Activated naive CD4-positive, alpha-beta T cell treated with anti-CD3 and anti-CD28 coated beads, Interleukin-2, amount 10 ng/mL, durations not matched to agents 7 days and 5 days (primary cell): ENCODE measurements around the gene CCR3.
A peak's percentile ranks its signal among the peaks of the same experiment; 100 is the strongest.
"Not testable (repeated sequence)": the region's sequence is repeated elsewhere in the genome, so short reads cannot be mapped to it uniquely, and the experiment has no call there.

Experiments used
- CTCF ChIA-PET: fragments of 350-600 bp; sonication (Branson Sonifier 250); formaldehyde crosslinking; loops from one replicate; lab custom pipeline; 2021; ENCODE audit warnings: antibody characterized with exemption; lab: Charles Lee
- DNase-seq: peaks from one replicate; pipeline ENCODE4 v3.0.0-alpha.2; 2020
- H3K27ac Mint-ChIP-seq: one replicate; pipeline ENCODE4 v1.8.0; 2021; ENCODE audit warnings: mild to moderate bottlenecking, moderate library complexity, mixed read lengths
- H3K27me3 Mint-ChIP-seq: one replicate; pipeline ENCODE4 v1.8.0; 2021; ENCODE audit warnings: mild to moderate bottlenecking, mixed read lengths
- H3K36me3 Mint-ChIP-seq: one replicate; pipeline ENCODE4 v1.8.0; 2021; ENCODE audit warnings: mixed read lengths
- H3K4me1 Mint-ChIP-seq: one replicate; pipeline ENCODE4 v1.8.0; 2021; ENCODE audit warnings: mixed read lengths
- H3K4me3 Mint-ChIP-seq: one replicate; pipeline ENCODE4 v1.8.0; 2021; ENCODE audit warnings: mild to moderate bottlenecking, moderate library complexity, mixed read lengths
- H3K9me3 Mint-ChIP-seq: one replicate; pipeline ENCODE4 v1.8.0; 2021; ENCODE audit warnings: mixed read lengths

CCR3 gene

DNA sequence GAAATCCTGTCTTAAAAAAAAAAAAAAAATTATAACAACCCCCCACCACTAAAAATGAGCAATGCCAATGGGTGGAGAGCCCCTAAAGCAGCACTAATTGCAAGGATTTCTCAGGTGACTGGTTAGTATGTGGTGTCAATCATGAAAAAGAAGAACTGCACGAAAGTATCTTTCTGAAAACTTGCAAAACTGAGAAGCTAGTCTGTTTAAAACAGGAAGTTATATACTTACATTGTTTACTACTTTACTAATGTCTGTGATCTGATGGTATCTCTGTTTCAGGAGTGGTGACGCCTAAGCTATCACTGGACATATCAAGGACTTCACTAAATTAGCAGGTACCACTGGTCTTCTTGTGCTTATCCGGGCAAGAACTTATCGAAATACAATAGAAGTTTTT, at the start of gene CCR3:
Gene CCR3, plus strand, starts transcription at position 341 of the 400 bp plus-strand sequence. CDS start 22,699 bp downstream, outside the sequence.
- no peak for DNase-seq
- CTCF ChIA-PET, result interaction anchor here (1.2 kb wide), 1 partner anchor 32 kb away, joined by 3 read pairs; no protein-coding TSS in a partner anchor
- Mint-ChIP-seq H3K9me3 (no peaks in the 10 kb centered on the region), H3K4me3 (no peak within 1 kb of the TSS), H3K27me3 (peaks cover 21% of the 10 kb centered on the region), H3K27ac (no peak within 1 kb of the TSS), H3K4me1 (peaks cover 7% of the 10 kb centered on the region), H3K36me3 (no peaks in the 10 kb centered on the region)

DNA sequence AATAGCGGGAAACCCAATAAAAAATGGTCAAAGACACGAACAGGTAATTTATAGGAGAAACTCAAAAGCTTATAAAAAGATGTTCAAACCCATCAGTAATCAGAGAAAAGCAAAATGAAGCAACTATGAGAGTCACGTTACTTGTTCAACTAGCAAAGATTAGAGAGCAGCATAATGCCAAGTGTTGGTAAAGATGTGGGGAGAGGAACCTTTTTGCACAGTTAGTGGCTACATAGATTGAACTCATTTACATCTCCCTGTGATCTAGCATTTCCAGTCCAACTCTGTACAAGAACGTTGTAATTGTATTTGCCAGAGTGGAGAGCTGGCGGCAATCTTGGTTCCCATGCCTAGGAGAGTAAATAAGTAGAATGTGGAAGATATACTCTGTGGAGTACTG, 49.3 kb upstream of the CCR3 start:
- H3K27me3 Mint-ChIP-seq, result peaks cover 21% of the 10 kb centered on the region
- CTCF ChIA-PET, result interaction anchor here (1.0 kb wide), 1 partner anchor 15 kb away, joined by 3 read pairs; the partner anchor contains the start of gene CCR1
- no peak for DNase-seq
- H3K4me1 Mint-ChIP-seq, result peaks cover 4% of the 10 kb centered on the region
- no peak overlapping the region for H3K4me3 Mint-ChIP-seq
- no peak overlapping the region for H3K27ac Mint-ChIP-seq
- H3K36me3 Mint-ChIP-seq, result no peaks in the 10 kb centered on the region
- H3K9me3 Mint-ChIP-seq, result peaks cover 23% of the 10 kb centered on the region

GRCh38 chr3:46193436-46193835, 48.8 kb upstream of the CCR3 start:
- H3K4me1 Mint-ChIP-seq, result no peaks in the 10 kb centered on the region
- CTCF ChIA-PET, result interaction anchor here (1.0 kb wide), 1 partner anchor 15 kb away, joined by 3 read pairs; the partner anchor contains the start of gene CCR1

GRCh38 chr3:46194868-46195553, 47.2 kb upstream of the CCR3 start:
- H3K4me1 Mint-ChIP-seq, result no peaks in the 10 kb centered on the region
- no peak overlapping the region for H3K4me3 Mint-ChIP-seq
- H3K9me3 Mint-ChIP-seq, result peaks cover 23% of the 10 kb centered on the region
- peaks cover 23% of the 10 kb centered on the region for H3K27me3 Mint-ChIP-seq
- no peak overlapping the region for H3K27ac Mint-ChIP-seq
- CTCF ChIA-PET, result no interaction called here
- H3K36me3 Mint-ChIP-seq, result no peaks in the 10 kb centered on the region
- DNase-seq, result no peak

More at GRCh38 chr3:46193436-46193835, 48.8 kb upstream of the CCR3 start:
- Mint-ChIP-seq H3K9me3 (peaks cover 23% of the 10 kb centered on the region), H3K4me3 (no peak overlapping the region), H3K27ac (no peak overlapping the region), H3K36me3 (no peaks in the 10 kb centered on the region), H3K27me3 (peaks cover 19% of the 10 kb centered on the region)
- no peak for DNase-seq

DNA sequence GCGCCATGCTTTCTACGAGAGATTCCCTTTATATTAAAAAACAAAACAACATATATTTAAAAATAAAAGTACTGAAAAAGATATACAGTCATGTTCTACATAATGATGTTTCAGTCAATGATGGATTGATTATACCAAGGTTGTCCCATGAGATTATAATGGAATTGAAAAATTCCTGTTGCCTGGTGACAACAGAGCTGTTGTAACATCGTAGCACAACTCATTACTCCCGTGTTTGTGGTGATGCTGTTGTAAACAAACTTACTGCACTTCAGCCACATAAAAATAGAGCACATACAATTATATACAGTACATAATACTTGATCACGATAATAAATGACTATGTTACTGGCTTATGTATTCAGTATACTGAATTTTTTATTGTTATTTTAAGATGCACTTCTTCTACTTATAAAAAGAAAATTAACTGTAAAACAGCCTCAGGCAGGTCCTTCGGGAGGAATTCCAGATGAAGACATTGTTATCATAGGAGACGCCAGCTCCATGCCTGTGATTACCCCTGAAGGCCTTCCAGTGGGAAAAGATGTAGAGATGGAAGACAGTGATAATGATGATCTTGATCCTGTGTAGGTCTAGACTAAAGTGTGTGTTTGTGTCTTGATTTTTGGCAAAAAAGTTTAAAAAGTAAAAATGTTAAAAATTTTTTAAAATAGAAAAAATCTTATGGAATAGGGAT, 45.9 kb upstream of the CCR3 start:
- Mint-ChIP-seq H3K36me3 (no peaks in the 10 kb centered on the region), H3K27me3 (peaks cover 25% of the 10 kb centered on the region), H3K4me1 (no peaks in the 10 kb centered on the region), H3K27ac (no peak overlapping the region), H3K9me3 (peaks cover 23% of the 10 kb centered on the region), H3K4me3 (no peak overlapping the region)
- DNase-seq, result no peak
- CTCF ChIA-PET, result interaction anchor here (1.3 kb wide), 1 partner anchor 12 kb away, joined by 4 read pairs; the partner anchor contains the start of gene CCR1

DNA sequence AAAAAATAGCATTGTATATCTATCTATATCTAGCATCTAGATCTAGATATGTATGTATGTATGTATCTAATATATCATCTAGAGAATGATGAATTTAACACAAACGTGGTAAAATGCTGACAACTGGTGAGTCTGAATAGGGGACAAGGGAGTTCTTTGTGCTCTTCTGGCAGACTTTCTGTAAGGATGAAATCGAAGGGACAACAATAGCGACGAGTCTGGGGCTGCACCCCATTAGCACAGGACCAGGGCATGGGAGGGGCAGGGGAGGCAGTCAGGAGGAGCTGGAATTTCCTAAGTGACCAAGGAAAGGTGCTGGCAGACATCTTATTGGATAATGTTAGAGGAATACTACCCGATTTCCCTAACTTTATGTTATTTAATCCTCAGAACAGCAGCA, 42.0 kb upstream of the CCR3 start:
- CTCF ChIA-PET, result no interaction called here
- Mint-ChIP-seq H3K36me3 (peaks cover 11% of the 10 kb centered on the region), H3K4me1 (peaks cover 4% of the 10 kb centered on the region), H3K9me3 (peaks cover 4% of the 10 kb centered on the region), H3K27ac (no peak overlapping the region), H3K4me3 (no peak overlapping the region), H3K27me3 (peaks cover 25% of the 10 kb centered on the region)
- DNase-seq, result no peak

DNA sequence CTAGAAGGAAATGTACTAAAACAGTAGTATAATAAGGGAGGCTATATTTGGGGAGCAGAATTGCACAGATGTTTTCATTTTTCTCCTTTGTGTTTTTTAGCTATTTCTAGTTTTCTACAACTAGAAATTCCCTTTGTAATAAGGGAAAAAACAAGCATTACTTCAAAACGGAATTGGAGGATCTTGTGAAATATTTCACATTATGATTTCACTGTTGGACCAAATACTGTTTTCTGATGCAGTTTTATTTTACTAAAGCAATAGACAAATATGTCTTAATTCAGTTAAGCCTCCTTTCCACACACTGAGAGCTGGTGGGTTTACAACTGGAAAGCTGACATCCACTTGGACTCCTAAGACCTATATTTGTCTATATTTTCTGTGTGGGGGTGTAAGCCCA, 41.5 kb upstream of the CCR3 start:
- Mint-ChIP-seq H3K4me3 (no peak overlapping the region), H3K27ac (no peak overlapping the region), H3K9me3 (peaks cover 2% of the 10 kb centered on the region), H3K36me3 (peaks cover 11% of the 10 kb centered on the region), H3K27me3 (peaks cover 26% of the 10 kb centered on the region), H3K4me1 (peaks cover 10% of the 10 kb centered on the region)
- no peak for DNase-seq
- CTCF ChIA-PET, result interaction anchor here (0.9 kb wide), 1 partner anchor 124 kb away, joined by 3 read pairs; no protein-coding TSS in a partner anchor

GRCh38 chr3:46202535-46202934, 39.7 kb upstream of the CCR3 start:
- peaks cover 25% of the 10 kb centered on the region for H3K4me1 Mint-ChIP-seq
- CTCF ChIA-PET, result no interaction called here
- no peak overlapping the region for H3K4me3 Mint-ChIP-seq
- peaks cover 26% of the 10 kb centered on the region for H3K27me3 Mint-ChIP-seq
- no peak for DNase-seq
- no peak overlapping the region for H3K27ac Mint-ChIP-seq
- peaks cover 14% of the 10 kb centered on the region for H3K36me3 Mint-ChIP-seq
- H3K9me3 Mint-ChIP-seq, result no peaks in the 10 kb centered on the region

DNA sequence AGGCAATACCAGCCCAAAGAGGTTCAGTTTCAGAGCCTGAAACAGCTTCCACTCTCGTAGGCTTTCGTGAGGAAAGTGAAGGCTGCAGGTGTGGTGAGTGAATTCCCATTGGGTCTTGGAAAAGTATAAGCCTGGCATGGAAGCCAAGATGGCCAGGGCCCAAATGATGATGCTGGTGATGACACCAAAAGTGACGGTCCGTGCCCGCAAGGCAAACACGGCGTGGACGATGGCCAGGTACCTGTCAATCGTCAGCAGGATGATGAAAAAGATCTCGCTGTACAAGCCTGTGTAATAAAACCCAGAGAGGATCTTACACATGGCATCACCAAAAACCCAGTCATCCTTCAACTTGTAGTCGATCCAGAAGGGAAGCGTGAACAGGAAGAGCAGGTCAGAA, 38.6 kb upstream of the CCR3 start:
- peaks cover 26% of the 10 kb centered on the region for H3K27me3 Mint-ChIP-seq
- H3K4me3 Mint-ChIP-seq, result no peak overlapping the region
- H3K27ac Mint-ChIP-seq, result no peak overlapping the region
- DNase-seq, result no peak
- H3K36me3 Mint-ChIP-seq, result peaks cover 17% of the 10 kb centered on the region
- no peaks in the 10 kb centered on the region for H3K9me3 Mint-ChIP-seq
- CTCF ChIA-PET, result no interaction called here
- peaks cover 36% of the 10 kb centered on the region for H3K4me1 Mint-ChIP-seq

DNA sequence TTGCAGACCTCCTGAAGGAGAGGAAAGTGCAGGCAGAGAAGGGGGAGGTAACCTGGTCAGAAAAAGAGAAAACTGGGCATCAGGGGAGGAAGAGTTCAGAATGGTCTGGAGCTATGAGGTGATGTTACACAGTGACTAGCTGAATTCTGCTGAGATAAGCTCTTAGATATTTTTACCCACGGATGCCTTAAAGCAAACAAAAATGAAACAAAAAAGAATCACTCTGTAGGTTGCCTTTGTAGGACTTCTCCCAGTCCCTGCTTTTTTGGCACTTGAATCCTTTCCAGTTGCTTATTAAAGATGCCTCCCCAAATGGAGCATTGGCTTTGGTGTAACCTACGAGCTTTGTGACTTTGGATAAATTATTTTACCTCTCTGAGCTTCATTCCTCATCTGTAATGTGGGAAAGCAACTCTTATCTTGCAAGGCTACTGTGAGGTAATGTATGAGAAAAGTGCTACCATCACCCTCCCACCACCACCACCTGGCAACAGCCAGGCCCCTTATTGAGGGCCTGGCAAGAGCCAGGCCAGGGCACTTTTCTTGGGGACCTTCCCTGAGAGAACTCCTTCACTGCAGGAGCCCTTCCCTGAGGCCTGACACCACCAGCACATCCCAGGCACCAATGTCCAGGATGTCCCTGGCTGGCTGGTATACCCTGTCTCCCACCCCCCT, 36.8 kb upstream of the CCR3 start:
- Mint-ChIP-seq H3K27ac (no peak overlapping the region), H3K27me3 (peaks cover 20% of the 10 kb centered on the region), H3K4me1 (peaks cover 50% of the 10 kb centered on the region), H3K9me3 (no peaks in the 10 kb centered on the region), H3K4me3 (no peak overlapping the region), H3K36me3 (peaks cover 17% of the 10 kb centered on the region)
- DNase-seq, result no peak
- CTCF ChIA-PET, result interaction anchor here (1.6 to 7.0 kb wide), 2 partner anchors 11 to 164 kb away, joined by 3 to 94 read pairs; partner anchors contain the start of gene CCR5

DNA sequence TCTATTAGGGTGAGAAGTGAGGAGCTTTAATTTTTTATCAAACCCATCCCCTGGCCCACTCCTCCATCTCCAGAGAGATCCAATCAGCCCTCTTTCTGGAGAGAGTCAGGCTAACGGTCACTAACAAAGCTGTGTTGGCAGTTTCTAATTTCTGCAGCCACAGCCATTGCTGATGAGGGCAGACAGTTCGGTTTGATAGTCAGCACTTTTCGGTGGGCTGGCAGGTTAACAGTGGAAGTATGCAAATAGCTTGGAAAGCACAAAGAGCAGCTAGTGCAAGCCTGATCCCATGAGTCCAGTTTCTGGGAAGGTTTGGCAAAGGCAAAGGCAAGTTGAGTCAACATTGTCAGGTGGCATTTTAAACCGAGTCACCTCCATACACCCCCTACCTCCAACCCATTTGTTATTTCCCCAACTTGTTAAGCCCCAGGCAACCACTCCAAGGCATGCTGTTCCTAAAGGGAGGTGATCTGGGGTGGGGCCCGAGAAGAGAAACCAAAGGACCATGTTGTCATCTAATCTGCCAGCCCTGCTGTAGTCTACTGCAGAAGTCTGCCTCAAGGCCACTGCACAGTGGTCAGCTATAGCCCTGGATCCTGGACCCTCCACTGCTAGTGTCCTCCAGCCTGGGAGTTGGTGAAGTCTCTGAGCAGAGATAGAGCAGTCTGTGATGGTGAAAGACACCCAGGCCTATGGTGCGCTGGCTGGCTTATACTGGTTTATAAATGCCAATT, 35.8 kb upstream of the CCR3 start:
- no peak for DNase-seq
- H3K27ac Mint-ChIP-seq, result no peak overlapping the region
- peaks cover 52% of the 10 kb centered on the region for H3K4me1 Mint-ChIP-seq
- no peaks in the 10 kb centered on the region for H3K9me3 Mint-ChIP-seq
- H3K27me3 Mint-ChIP-seq, result peaks cover 17% of the 10 kb centered on the region
- CTCF ChIA-PET, result interaction anchor here (1.8 to 7.0 kb wide), 5 partner anchors 113 to 168 kb away, joined by 3 to 94 read pairs (median 23); partner anchors contain the start of gene CCR5
- H3K4me3 Mint-ChIP-seq, result no peak overlapping the region
- peaks cover 17% of the 10 kb centered on the region for H3K36me3 Mint-ChIP-seq

GRCh38 chr3:46207514-46207913, 34.7 kb upstream of the CCR3 start:
- DNase-seq, H3K9me3 Mint-ChIP-seq: not testable (repeated sequence)
- peak overlapping the region; percentile 81 for H3K27ac Mint-ChIP-seq
- peaks cover 17% of the 10 kb centered on the region for H3K36me3 Mint-ChIP-seq
- peak overlapping the region; percentile 51 for H3K4me3 Mint-ChIP-seq
- CTCF ChIA-PET, result interaction anchor here (1.1 to 7.0 kb wide), 21 partner anchors 10 to 267 kb away, joined by 3 to 94 read pairs (median 6); partner anchors contain the start of genes CCR2, CCR5 and CXCR6
- peaks cover 52% of the 10 kb centered on the region for H3K4me1 Mint-ChIP-seq
- peaks cover 17% of the 10 kb centered on the region for H3K27me3 Mint-ChIP-seq

DNA sequence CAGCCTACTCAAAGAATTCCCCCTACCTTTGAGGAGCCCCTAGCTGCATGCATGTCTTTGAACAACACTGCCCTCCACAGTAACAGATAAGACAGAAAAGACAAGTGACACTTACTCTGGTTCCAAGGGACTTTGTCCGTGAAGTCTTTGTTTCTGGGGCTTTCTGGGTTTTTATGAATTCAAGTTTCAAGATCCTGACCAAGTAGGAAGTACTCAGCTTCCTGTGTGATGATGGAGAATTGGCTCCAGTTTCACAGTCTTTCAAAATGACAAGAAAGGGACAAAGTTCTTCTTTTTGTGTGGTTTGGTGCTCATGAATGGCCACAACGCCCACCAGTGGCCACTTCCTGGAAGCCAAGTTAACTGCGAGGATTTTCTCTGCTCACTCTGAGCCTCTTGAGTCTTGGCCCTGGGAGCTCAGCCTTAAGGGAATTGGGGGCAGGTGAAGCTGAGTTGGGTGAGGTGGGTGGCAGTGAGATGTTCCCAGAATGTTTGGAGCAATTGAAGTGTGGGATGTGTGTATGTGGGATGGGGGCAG, 34.0 kb upstream of the CCR3 start, which contains the start of gene CCR1:
Gene CCR1, minus strand, starts transcription at position 147 of the 538 bp plus-strand sequence. CDS start 4,000 bp downstream, outside the sequence.
- peaks cover 12% of the 10 kb centered on the region for H3K27me3 Mint-ChIP-seq
- peak within 1 kb of the TSS; percentile 81 for H3K27ac Mint-ChIP-seq

More for the DNA sequence above, 34.0 kb upstream of the CCR3 start, which contains the start of gene CCR1:
- peaks cover 13% of the 10 kb centered on the region for H3K36me3 Mint-ChIP-seq
- no peaks in the 10 kb centered on the region for H3K9me3 Mint-ChIP-seq
- peak within 1 kb of the TSS; percentile 51 for H3K4me3 Mint-ChIP-seq
- H3K4me1 Mint-ChIP-seq, result peaks cover 52% of the 10 kb centered on the region
- peak; percentile 75 for DNase-seq
- CTCF ChIA-PET, result interaction anchor here (0.9 to 7.0 kb wide), 31 partner anchors 10 to 268 kb away, joined by 3 to 94 read pairs (median 4); partner anchors contain the start of genes CCR2, CCR5 and CXCR6
